ENCODE measurements around the gene UPP2.

Gene UPP2

GRCh38 chr2:158104903-158105302 is 3.2 kb downstream of the UPP2 start:
- no peak for DNase-seq (ENCODE audit: low read depth, low spot score)

- DNase-seq (ENCODE audit: low read depth, low spot score) = no peak
Measured at GRCh38 chr2:158112992-158113391, 11.3 kb downstream of the UPP2 start.

- no peak for DNase-seq (ENCODE audit: low read depth, low spot score)
Measured at GRCh38 chr2:158113741-158114295, 12.1 kb downstream of the UPP2 start.

GRCh38 chr2:158114516-158114915 is 12.8 kb downstream of the UPP2 start:
- DNase-seq (ENCODE audit: low read depth, low spot score) = no peak

- DNase-seq (ENCODE audit: low read depth, low spot score) = no peak
Measured at GRCh38 chr2:158115202-158115767, 13.6 kb downstream of the UPP2 start.

- DNase-seq (ENCODE audit: low read depth, low spot score) = no peak
Measured at GRCh38 chr2:158116936-158117335, 15.3 kb downstream of the UPP2 start.

GRCh38 chr2:158120102-158120501 is 18.4 kb downstream of the UPP2 start:
- no peak for DNase-seq (ENCODE audit: low read depth, low spot score)

GRCh38 chr2:158120664-158121641 is 19.3 kb downstream of the UPP2 start:
- DNase-seq (ENCODE audit: low read depth, low spot score) = no peak

- DNase-seq (ENCODE audit: low read depth, low spot score) = no peak
Measured at GRCh38 chr2:158124896-158125295, 23.2 kb downstream of the UPP2 start.

GRCh38 chr2:158125756-158126498 is 24.3 kb downstream of the UPP2 start:
- DNase-seq (ENCODE audit: low read depth, low spot score) = no peak

- DNase-seq (ENCODE audit: low read depth, low spot score) = no peak
Measured at GRCh38 chr2:158127380-158127804, 25.7 kb downstream of the UPP2 start.

- DNase-seq (ENCODE audit: low read depth, low spot score) = no peak
Measured at GRCh38 chr2:158128168-158128973, 26.7 kb downstream of the UPP2 start.

- DNase-seq (ENCODE audit: low read depth, low spot score) = no peak
Measured at GRCh38 chr2:158129037-158129436, 27.4 kb downstream of the UPP2 start.

GRCh38 chr2:158130832-158131473 is 29.3 kb downstream of the UPP2 start:
- DNase-seq (ENCODE audit: low read depth, low spot score) = no peak

- DNase-seq (ENCODE audit: low read depth, low spot score) = no peak
Measured at GRCh38 chr2:158131483-158131912, 29.8 kb downstream of the UPP2 start.

- no peak for DNase-seq (ENCODE audit: low read depth, low spot score)
Measured at GRCh38 chr2:158131919-158132566, 30.4 kb downstream of the UPP2 start.

- no peak for DNase-seq (ENCODE audit: low read depth, low spot score)
Measured at GRCh38 chr2:158134055-158134454, 32.4 kb downstream of the UPP2 start.

- no peak for DNase-seq (ENCODE audit: low read depth, low spot score)
Measured at GRCh38 chr2:158134655-158135054, 33.0 kb downstream of the UPP2 start.

GRCh38 chr2:158135096-158135495 is 33.4 kb downstream of the UPP2 start:
- DNase-seq (ENCODE audit: low read depth, low spot score) = no peak

GRCh38 chr2:158138255-158138654 is 36.6 kb downstream of the UPP2 start:
- DNase-seq (ENCODE audit: low read depth, low spot score) = no peak

All from activated naive CD8-positive, alpha-beta T cell treated with anti-CD3 and anti-CD28 coated beads, Interleukin-2, amount 50 U/mL, for 16 hours (primary cell).